ENCODE measurements around the gene CHTF18.

DNA sequence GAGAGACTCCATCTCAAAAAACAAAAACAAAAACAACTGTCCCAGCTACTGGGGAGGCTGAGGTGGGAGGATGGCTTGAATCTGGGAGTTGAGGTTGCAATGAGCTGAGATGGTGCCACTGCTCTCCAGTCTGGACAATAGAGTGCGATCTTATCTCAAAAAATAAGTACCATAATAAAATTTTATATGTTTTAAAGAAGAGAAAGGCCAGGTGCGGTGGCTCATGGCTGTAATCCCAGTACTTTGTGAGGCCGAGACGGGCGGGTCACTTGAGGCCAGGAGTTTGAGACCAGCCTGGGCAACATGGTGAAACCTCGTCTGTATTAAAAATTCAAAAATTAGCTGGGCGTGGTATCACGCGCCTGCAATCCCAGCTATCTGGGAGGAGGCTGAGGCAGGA is 11.6 kb upstream of the CHTF18 start:
- TF ChIP-seq CTCF (IDR thresholded peaks at IDR 0.05; ENCODE audit: insufficient read depth, low read length, poor library complexity, severe bottlenecking): no peak
- TF ChIP-seq EZH2phosphoT487 (conservative IDR thresholded peaks at IDR 0.05; ENCODE audit: low read length): no peak
